ENCODE data around the gene CASKIN1.

CASKIN1 gene

DNA sequence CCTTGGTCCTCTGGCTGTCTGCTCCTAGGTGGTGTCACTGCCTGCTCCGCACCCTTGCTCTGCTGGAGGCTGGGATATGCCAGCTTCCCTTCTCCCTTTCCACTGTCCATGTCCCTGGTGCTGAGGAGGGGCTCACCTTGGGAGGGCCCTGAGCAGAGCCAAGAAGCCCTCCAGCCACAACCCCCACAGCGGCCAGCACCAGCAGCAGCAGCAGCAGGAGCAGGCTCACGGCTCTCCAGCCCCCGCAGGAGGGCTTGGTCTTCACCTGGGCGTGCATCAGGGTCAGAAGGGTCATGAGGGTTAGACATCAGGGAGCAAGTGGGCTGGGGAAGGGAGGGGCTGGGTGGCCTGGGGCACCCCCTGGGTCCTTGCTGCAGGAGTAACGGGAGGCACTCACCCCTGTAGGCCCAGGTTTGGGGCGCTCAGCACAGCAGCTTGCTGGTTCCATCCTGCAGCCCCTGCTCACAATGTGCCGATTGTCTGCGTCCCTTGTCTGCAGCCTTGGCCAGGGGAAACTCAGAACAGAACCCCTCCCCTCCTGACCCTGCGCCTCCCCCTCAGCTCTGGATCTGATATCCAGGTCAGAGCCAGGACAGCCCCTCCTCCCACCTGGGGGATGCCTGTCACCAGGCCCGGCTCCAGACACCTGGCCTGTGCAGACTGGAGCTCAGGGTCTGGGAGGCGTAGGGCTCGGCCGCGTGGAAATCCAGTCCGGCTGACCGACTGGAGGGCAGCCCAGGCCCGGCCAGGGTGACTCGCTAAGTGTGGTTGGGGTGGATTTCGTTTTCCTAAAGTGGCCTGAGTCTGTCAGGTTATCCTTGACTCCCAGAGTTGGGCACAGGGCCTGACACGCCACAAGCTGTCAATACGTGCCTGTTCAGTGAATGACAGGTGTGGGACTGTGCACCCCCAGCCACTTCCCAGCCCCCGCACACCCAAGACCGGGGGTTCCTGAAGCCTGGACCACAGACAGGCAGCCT is 14.3 kb upstream of the CASKIN1 start, which contains the start of gene BRICD5:
BRICD5 (minus strand) TSS at position 478 of the 980 bp plus-strand sequence; CDS start at position 448, 30 bp downstream.
- peaks cover 23% of the 10 kb centered on the region for H3K4me1 ChIP-seq (ENCODE audit: low read depth, poor library complexity, severe bottlenecking)
- no peaks in the 10 kb centered on the region for H3K27me3 ChIP-seq (ENCODE audit: insufficient read depth, low read depth)
- TF ChIP-seq, protein P1, sequence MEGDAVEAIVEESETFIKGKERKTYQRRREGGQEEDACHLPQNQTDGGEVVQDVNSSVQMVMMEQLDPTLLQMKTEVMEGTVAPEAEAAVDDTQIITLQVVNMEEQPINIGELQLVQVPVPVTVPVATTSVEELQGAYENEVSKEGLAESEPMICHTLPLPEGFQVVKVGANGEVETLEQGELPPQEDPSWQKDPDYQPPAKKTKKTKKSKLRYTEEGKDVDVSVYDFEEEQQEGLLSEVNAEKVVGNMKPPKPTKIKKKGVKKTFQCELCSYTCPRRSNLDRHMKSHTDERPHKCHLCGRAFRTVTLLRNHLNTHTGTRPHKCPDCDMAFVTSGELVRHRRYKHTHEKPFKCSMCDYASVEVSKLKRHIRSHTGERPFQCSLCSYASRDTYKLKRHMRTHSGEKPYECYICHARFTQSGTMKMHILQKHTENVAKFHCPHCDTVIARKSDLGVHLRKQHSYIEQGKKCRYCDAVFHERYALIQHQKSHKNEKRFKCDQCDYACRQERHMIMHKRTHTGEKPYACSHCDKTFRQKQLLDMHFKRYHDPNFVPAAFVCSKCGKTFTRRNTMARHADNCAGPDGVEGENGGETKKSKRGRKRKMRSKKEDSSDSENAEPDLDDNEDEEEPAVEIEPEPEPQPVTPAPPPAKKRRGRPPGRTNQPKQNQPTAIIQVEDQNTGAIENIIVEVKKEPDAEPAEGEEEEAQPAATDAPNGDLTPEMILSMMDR (conservative IDR thresholded peaks at IDR 0.05; ENCODE audit: low read depth, low read length) = no peak
- H3K4me3 ChIP-seq (IDR thresholded peaks at IDR 0.05; ENCODE audit: insufficient read depth, low read depth, low read length) = no peak within 1 kb of the TSS
- no peak within 1 kb of the TSS for H2AFZ ChIP-seq (ENCODE audit: low read depth)
- H3K36me3 ChIP-seq (ENCODE audit: insufficient read depth) = no peaks in the 10 kb centered on the region
- H3K27ac ChIP-seq = no peak within 1 kb of the TSS
- no peak within 1 kb of the TSS for H3K4me2 ChIP-seq
- no peak within 1 kb of the TSS for H3K9ac ChIP-seq
- H4K20me1 ChIP-seq (ENCODE audit: insufficient read depth) = no peaks in the 10 kb centered on the region
- peaks cover 22% of the 10 kb centered on the region for H3K79me2 ChIP-seq (ENCODE audit: insufficient read depth, low read depth)

DNA sequence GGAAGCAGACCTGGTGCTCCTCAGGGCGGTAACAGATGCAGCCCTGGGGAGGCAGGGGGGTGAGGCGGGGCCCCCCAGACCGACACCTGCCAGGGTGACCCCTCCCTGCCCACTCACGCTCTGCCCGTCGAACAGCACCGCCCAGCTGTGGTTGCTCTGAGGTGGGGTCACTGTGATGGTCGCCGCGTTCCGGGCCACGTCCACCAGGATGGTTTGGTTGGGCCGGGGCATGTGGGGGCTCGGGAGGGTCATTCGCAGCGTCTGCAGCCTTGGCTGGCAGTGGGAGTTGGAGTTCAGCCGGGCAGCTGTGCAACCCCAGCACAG is 13.6 kb upstream of the CASKIN1 start:
- Histone ChIP-seq H3K4me3 (IDR thresholded peaks at IDR 0.05; ENCODE audit: insufficient read depth, low read depth, low read length) (no peak overlapping the region), H2AFZ (ENCODE audit: low read depth) (no peak overlapping the region), H3K27ac (no peak overlapping the region), H3K79me2 (ENCODE audit: insufficient read depth, low read depth) (peaks cover 22% of the 10 kb centered on the region), H3K36me3 (ENCODE audit: insufficient read depth) (no peaks in the 10 kb centered on the region), H3K9ac (no peak overlapping the region), H4K20me1 (ENCODE audit: insufficient read depth) (no peaks in the 10 kb centered on the region), H3K4me2 (no peak overlapping the region), H3K27me3 (ENCODE audit: insufficient read depth, low read depth) (no peaks in the 10 kb centered on the region), H3K4me1 (ENCODE audit: low read depth, poor library complexity, severe bottlenecking) (peaks cover 23% of the 10 kb centered on the region)
- TF ChIP-seq, protein P1 (conservative IDR thresholded peaks at IDR 0.05; ENCODE audit: low read depth, low read length) = no peak

DNA sequence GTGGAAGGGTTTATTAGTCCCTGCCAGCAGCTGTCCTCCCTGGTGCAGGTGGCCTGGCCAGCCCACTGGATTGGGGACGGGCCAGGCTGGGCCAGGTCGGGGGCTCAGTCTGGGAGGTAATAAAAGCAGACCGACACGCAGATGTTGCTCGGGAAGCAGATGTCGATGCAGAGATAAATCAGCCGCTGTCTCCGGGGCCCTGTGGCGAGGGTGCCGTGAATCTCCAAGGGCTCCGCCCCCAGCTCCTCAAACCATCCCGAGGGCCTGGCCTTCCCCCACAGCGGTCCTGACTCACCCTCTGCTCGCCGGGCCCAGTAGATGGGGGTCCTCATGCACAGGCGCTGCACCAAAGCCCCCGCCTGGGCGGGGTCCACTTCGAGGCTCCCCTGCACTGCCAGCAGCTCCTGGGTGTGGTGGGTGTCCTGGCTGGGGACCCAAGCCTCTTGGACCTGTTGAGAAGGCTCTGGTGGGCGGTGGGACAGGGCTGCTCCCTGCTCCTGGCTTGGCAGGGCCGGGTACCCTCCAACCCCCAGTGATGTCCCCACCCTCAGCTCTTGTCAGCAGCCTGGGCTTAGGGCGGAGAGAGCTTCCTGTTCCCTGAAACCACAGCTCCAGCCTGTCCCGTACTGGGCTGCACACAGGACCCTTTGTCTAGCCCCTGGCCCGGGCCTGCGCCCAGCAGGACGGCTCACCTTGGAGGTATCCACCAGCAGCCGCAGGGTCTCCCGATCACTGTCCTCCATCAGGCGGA is 13.0 kb upstream of the CASKIN1 start:
- Histone ChIP-seq H3K4me2 (no peak overlapping the region), H3K27ac (no peak overlapping the region), H3K4me3 (IDR thresholded peaks at IDR 0.05; ENCODE audit: insufficient read depth, low read depth, low read length) (no peak overlapping the region), H3K4me1 (ENCODE audit: low read depth, poor library complexity, severe bottlenecking) (peaks cover 27% of the 10 kb centered on the region), H3K9ac (no peak overlapping the region), H2AFZ (ENCODE audit: low read depth) (no peak overlapping the region), H4K20me1 (ENCODE audit: insufficient read depth) (no peaks in the 10 kb centered on the region), H3K27me3 (ENCODE audit: insufficient read depth, low read depth) (no peaks in the 10 kb centered on the region), H3K79me2 (ENCODE audit: insufficient read depth, low read depth) (peaks cover 22% of the 10 kb centered on the region), H3K36me3 (ENCODE audit: insufficient read depth) (no peaks in the 10 kb centered on the region)
- TF ChIP-seq, protein P1 (conservative IDR thresholded peaks at IDR 0.05; ENCODE audit: low read depth, low read length) = no peak

DNA sequence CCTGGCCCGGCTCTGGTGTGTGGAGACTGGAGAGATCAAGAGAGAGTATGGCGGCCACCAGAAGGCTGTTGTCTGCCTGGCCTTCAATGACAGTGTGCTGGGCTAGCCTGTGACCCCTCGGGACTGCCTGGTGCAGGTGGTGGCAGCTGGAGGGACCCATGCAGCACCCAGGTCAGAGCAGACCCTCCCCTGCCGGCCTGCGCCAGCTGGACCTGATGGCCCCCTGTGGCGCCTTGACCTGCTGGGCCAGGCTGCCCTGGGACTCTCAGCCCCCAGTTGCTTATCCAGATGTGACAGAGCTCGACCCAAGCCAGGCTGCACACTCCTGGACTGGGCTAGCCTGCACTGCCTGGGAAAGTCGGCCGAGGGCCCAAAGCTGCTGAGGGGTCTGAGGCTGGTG is 12.4 kb upstream of the CASKIN1 start:
- Histone ChIP-seq H3K27ac (no peak overlapping the region), H3K4me2 (no peak overlapping the region), H3K9ac (no peak overlapping the region), H2AFZ (ENCODE audit: low read depth) (no peak overlapping the region), H3K79me2 (ENCODE audit: insufficient read depth, low read depth) (peaks cover 22% of the 10 kb centered on the region), H3K27me3 (ENCODE audit: insufficient read depth, low read depth) (no peaks in the 10 kb centered on the region), H4K20me1 (ENCODE audit: insufficient read depth) (no peaks in the 10 kb centered on the region), H3K4me1 (ENCODE audit: low read depth, poor library complexity, severe bottlenecking) (peaks cover 29% of the 10 kb centered on the region), H3K36me3 (ENCODE audit: insufficient read depth) (no peaks in the 10 kb centered on the region), H3K4me3 (IDR thresholded peaks at IDR 0.05; ENCODE audit: insufficient read depth, low read depth, low read length) (no peak overlapping the region)
- TF ChIP-seq, protein P1 (conservative IDR thresholded peaks at IDR 0.05; ENCODE audit: low read depth, low read length) = no peak

Data from KMS-11 (cell line).